SU-DHL-6 (cell line): Measurements from ENCODE around the gene ARFGEF2.
"Not testable (repeated sequence)": the region's sequence is repeated elsewhere in the genome, so short reads cannot be mapped to it uniquely, and the experiment has no call there.

Experiments used
- H2AFZ ChIP-seq: fragments of 200-600 bp; sonication (generic); 2 replicates; pipeline ENCODE4 v1.6.1; 2014; ENCODE audit warnings: low read depth, mild to moderate bottlenecking, moderate library complexity, mixed read lengths, antibody characterized with exemption, low read length; ENCODE audit not compliant: severe bottlenecking
- H3F3A ChIP-seq: fragments of 200-600 bp; shearing (Covaris generic); 2 replicates; pipeline ENCODE4 v1.6.0; 2016; ENCODE audit warnings: antibody characterized with exemption, mild to moderate bottlenecking; ENCODE audit not compliant: insufficient read depth
- H3K27ac ChIP-seq: fragments of 200-600 bp; sonication (generic); 2 replicates; pipeline ENCODE4 v1.5.1; 2016; ENCODE audit warnings: low read depth, mild to moderate bottlenecking, low read length, moderate library complexity, mixed read lengths
- H3K27me3 ChIP-seq: fragments of 200-600 bp; sonication (generic), shearing (Covaris generic); 2 replicates; pipeline ENCODE4 v1.6.0; 2014; ENCODE audit warnings: mild to moderate bottlenecking, low read length
- H3K36me3 ChIP-seq: fragments of 200-600 bp; sonication (generic); 2 replicates; pipeline ENCODE4 v1.6.1; 2014; ENCODE audit warnings: mild to moderate bottlenecking, low read length, mixed read lengths
- H3K4me2 ChIP-seq: fragments of 300-600, 200-600 bp; shearing (Covaris generic), sonication (generic); 2 replicates; pipeline ENCODE4 v1.6.0; 2014; ENCODE audit warnings: low read length, low read depth, mild to moderate bottlenecking; ENCODE audit not compliant: poor library complexity, severe bottlenecking
- H3K4me3 ChIP-seq: fragments of 200-600 bp; sonication (generic); 2 replicates; pipeline ENCODE4 v1.5.1; 2014; ENCODE audit warnings: antibody characterized with exemption, low read length, mild to moderate bottlenecking, mixed read lengths; ENCODE audit not compliant: insufficient read depth, poor library complexity, severe bottlenecking
- H3K79me2 ChIP-seq: fragments of 200-600 bp; sonication (generic); 2 replicates; pipeline ENCODE4 v1.6.1; 2014; ENCODE audit warnings: mild to moderate bottlenecking, low read length, moderate library complexity; ENCODE audit not compliant: insufficient read depth
- H3K9ac ChIP-seq: fragments of 200-600 bp; sonication (generic); 2 replicates; pipeline ENCODE4 v1.7.0; 2014; ENCODE audit warnings: mild to moderate bottlenecking, low read length
- H3K9me2 ChIP-seq: fragments of 200-600 bp; sonication (generic); replicated peaks from 2 replicates; pipeline ENCODE4 v1.6.1; 2014; ENCODE audit warnings: low read length; ENCODE audit not compliant: insufficient read depth
- H3K9me3 ChIP-seq: fragments of 200-600 bp; sonication (generic); 2 replicates; pipeline ENCODE4 v1.6.1; 2014; ENCODE audit warnings: low read length, mixed read lengths; ENCODE audit not compliant: insufficient read depth
- H4K20me1 ChIP-seq: fragments of 200-600 bp; sonication (generic); 2 replicates; pipeline ENCODE4 v1.6.1; 2014; ENCODE audit warnings: low read depth, mild to moderate bottlenecking, antibody characterized with exemption, low read length, moderate library complexity, mixed read lengths
- EZH2phosphoT487 ChIP-seq: fragments of 200-600 bp; sonication (generic), shearing (Covaris generic); conservative IDR thresholded peaks from 2 replicates; pipeline ENCODE4 v1.6.1; 2018; ENCODE audit warnings: mild to moderate bottlenecking, antibody characterized with exemption, low read length, moderate library complexity, mixed read lengths
- TF ChIP-seq, protein P1 (sequence below): fragments of 200-600 bp; sonication (generic); IDR thresholded peaks from one replicate; pipeline ENCODE4 v1.5.1; 2017; ENCODE audit warnings: antibody characterized with exemption, mild to moderate bottlenecking, low read length, moderate library complexity; ENCODE audit not compliant: insufficient read depth, poor library complexity, severe bottlenecking

ARFGEF2 gene

GRCh38 chr20:49063279-49063678, 141.8 kb downstream of the ARFGEF2 start:
- Histone ChIP-seq H3K36me3 (peaks cover 46% of the 10 kb centered on the region), H3K9me3 (no peaks in the 10 kb centered on the region), H3K9ac (no peak overlapping the region), H3K9me2 (no peaks in the 10 kb centered on the region), H3K27ac (no peak overlapping the region), H3K27me3 (no peaks in the 10 kb centered on the region), H3K4me3 (no peak overlapping the region), H3F3A (peaks cover 20% of the 10 kb centered on the region; the same call in 1 of the 2 replicates), H3K4me2 (no peak overlapping the region), H3K79me2 (peaks cover 69% of the 10 kb centered on the region), H2AFZ (no peak overlapping the region), H4K20me1 (peaks cover 25% of the 10 kb centered on the region)
- TF ChIP-seq, protein P1, sequence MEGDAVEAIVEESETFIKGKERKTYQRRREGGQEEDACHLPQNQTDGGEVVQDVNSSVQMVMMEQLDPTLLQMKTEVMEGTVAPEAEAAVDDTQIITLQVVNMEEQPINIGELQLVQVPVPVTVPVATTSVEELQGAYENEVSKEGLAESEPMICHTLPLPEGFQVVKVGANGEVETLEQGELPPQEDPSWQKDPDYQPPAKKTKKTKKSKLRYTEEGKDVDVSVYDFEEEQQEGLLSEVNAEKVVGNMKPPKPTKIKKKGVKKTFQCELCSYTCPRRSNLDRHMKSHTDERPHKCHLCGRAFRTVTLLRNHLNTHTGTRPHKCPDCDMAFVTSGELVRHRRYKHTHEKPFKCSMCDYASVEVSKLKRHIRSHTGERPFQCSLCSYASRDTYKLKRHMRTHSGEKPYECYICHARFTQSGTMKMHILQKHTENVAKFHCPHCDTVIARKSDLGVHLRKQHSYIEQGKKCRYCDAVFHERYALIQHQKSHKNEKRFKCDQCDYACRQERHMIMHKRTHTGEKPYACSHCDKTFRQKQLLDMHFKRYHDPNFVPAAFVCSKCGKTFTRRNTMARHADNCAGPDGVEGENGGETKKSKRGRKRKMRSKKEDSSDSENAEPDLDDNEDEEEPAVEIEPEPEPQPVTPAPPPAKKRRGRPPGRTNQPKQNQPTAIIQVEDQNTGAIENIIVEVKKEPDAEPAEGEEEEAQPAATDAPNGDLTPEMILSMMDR = no peak
- no peak for TF ChIP-seq EZH2phosphoT487

- no peak for TF ChIP-seq EZH2phosphoT487
- TF ChIP-seq, protein P1 = no peak
- H3K9me3 ChIP-seq = no peaks in the 10 kb centered on the region
- H3F3A ChIP-seq = peaks cover 12% of the 10 kb centered on the region; the same call in 1 of the 2 replicates
- H3K79me2 ChIP-seq = peaks cover 11% of the 10 kb centered on the region
- no peaks in the 10 kb centered on the region for H3K9me2 ChIP-seq
- H3K4me3 ChIP-seq = no peak overlapping the region
- peaks cover 67% of the 10 kb centered on the region for H3K36me3 ChIP-seq
- no peak overlapping the region for H2AFZ ChIP-seq
- H3K27me3 ChIP-seq = no peaks in the 10 kb centered on the region
- peaks cover 12% of the 10 kb centered on the region; the same call in 1 of the 2 replicates for H4K20me1 ChIP-seq
- H3K27ac ChIP-seq = no peak overlapping the region
- H3K4me2 ChIP-seq = no peak overlapping the region
- no peak overlapping the region for H3K9ac ChIP-seq
These were observed 153.0 kb downstream of the ARFGEF2 start for GRCh38 chr20:49074521-49074920.

DNA sequence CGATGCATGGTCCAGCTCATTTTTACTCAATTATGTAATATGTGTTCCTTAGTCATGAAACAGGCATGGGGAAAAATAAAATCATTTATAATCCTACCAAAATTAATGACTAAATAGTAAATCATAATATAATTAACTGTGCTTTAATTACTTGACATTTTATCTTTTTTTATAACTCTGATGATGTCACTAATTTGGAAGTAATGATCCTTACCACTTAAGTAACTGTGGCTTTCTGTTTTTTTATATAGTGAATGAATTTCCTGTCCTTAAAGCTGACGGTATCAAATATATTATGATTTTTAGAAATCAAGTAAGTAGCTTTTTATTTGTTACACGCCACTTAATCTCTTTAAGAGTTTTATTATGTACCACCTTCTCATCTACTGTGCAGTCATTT, 156.8 kb downstream of the ARFGEF2 start:
- Histone ChIP-seq H3K9me3 (no peaks in the 10 kb centered on the region), H3K4me2 (no peak overlapping the region), H3K79me2 (0 out of 2 replicates have a peak, but pooled peaks cover 10% of the 10 kb centered on the region), H3K36me3 (peaks cover 50% of the 10 kb centered on the region), H2AFZ (no peak overlapping the region), H3K27me3 (no peaks in the 10 kb centered on the region), H3K27ac (no peak overlapping the region), H3K9ac (no peak overlapping the region), H3K9me2 (no peaks in the 10 kb centered on the region), H4K20me1 (0 out of 2 replicates have a peak, but pooled peaks cover 7% of the 10 kb centered on the region), H3F3A (peaks cover 9% of the 10 kb centered on the region; the same call in 1 of the 2 replicates), H3K4me3 (no peak overlapping the region)
- TF ChIP-seq, protein P1 = no peak
- TF ChIP-seq EZH2phosphoT487 = no peak

- not testable (repeated sequence) for H3K9me3 ChIP-seq, H3K4me3 ChIP-seq, H3K27me3 ChIP-seq, H3K9me2 ChIP-seq, H3K27ac ChIP-seq, H3K9ac ChIP-seq, H3F3A ChIP-seq, H3K4me2 ChIP-seq, H4K20me1 ChIP-seq, H2AFZ ChIP-seq
- 0 out of 2 replicates have a peak, but pooled peaks cover 14% of the 10 kb centered on the region for H3K79me2 ChIP-seq
- H3K36me3 ChIP-seq = peaks cover 58% of the 10 kb centered on the region
These were observed 160.8 kb downstream of the ARFGEF2 start for GRCh38 chr20:49082295-49082694.
